K562 (cell line): ENCODE results near the gene CPNE2. TPM values are rescaled to one million over a fixed set of nuclear protein-coding genes. Genes with fewer than 3 reads are reported as not detected.

Source experiments
- ATAC-seq: fragments of 200-7000 bp; cut with Tn5 transposase; 3 replicates; pipeline ENCODE4 v1.9.1; 2020; ENCODE audit warnings: moderate library complexity
- BruUV-seq: library from RNA; stranded (reverse); fragments of 400-500 nt; replicated peaks from 2 replicates; lab custom pipeline; 2021; lab: Mats Ljungman, UMichigan
- CTCF ChIA-PET: fragments of 300-600 bp; formaldehyde crosslinking; extraction: SDS; loops from one replicate; lab custom pipeline; 2021; ENCODE audit warnings: low intra/inter-chr PET ratio; lab: Yijun Ruan, JAX
- POLR2A ChIA-PET: fragments of 300-600, 350-650 bp; sonication (Branson Sonifier 250); formaldehyde crosslinking; extraction: SDS; loops from one replicate; lab custom pipeline; 2021; ENCODE audit warnings: antibody characterized with exemption, inconsistent platforms; lab: Yijun Ruan, JAX
- DNase-seq, 4 experiments: peaks; one replicate each; pipeline versions ENCODE4 v3.0.0 to v3.0.0-alpha.2; 2011 to 2018; ENCODE audit warnings: low spot score in 3 of 4, mixed read lengths in 3 of 4; ENCODE audit errors: extremely low read depth in 1 of 4
- FAIRE-seq: peaks from 2 replicates; lab custom pipeline; 2011; peaks lifted over from hg19 to GRCh38; lab: Jason Lieb, UNC
- H2AFZ ChIP-seq: 2 replicates; pipeline ENCODE4 v1.6.0; 2011; ENCODE audit warnings: low read depth, low read length, control low read depth, inconsistent platforms
- H3K27ac ChIP-seq: fragments of 200-600 bp; 3 replicates; pipeline ENCODE4 v1.8.0; 2011; ENCODE audit warnings: low read depth, mild to moderate bottlenecking, control low read depth, inconsistent platforms, low read length, moderate library complexity, mixed read lengths; ENCODE audit errors: extremely low read depth
- H3K27me3 ChIP-seq, 2 experiments: fragments of 300-600 bp in 1 of 2; 2 replicates in 1 of 2; 3 replicates in 1 of 2; pipeline versions ENCODE4 v1.6.0 to v1.8.0; 2011; ENCODE audit warnings: inconsistent platforms in 2 of 2, low read length in 2 of 2, mild to moderate bottlenecking in 1 of 2, mixed read lengths in 1 of 2, moderate library complexity in 1 of 2; ENCODE audit not compliant: control insufficient read depth in 2 of 2, insufficient read depth in 2 of 2
- H3K36me3 ChIP-seq: fragments of 300-600 bp; 3 replicates; pipeline ENCODE4 v1.8.0; 2011; ENCODE audit warnings: mild to moderate bottlenecking, low read length, inconsistent platforms; ENCODE audit not compliant: control insufficient read depth, insufficient read depth
- H3K4me1 ChIP-seq, 2 experiments: fragments of 200-600 bp in 1 of 2; replicated peaks in 1 of 2; 2 replicates in 1 of 2; 3 replicates in 1 of 2; pipeline versions ENCODE4 v1.5.1 to v1.8.0; 2011; ENCODE audit warnings: inconsistent platforms in 2 of 2, low read length in 2 of 2, mild to moderate bottlenecking in 1 of 2, mixed read lengths in 1 of 2, moderate library complexity in 1 of 2; ENCODE audit not compliant: control insufficient read depth in 2 of 2, insufficient read depth in 2 of 2
- H3K4me2 ChIP-seq: 2 replicates; pipeline ENCODE4 v1.6.1; 2011; ENCODE audit warnings: low read length, control low read depth, inconsistent platforms, mixed read lengths; ENCODE audit not compliant: insufficient read depth
- H3K4me3 ChIP-seq: fragments of 200-600 bp; sonication (generic), shearing (Covaris generic); 2 replicates; pipeline ENCODE4 v1.5.1; 2016; ENCODE audit warnings: control low read depth, inconsistent platforms
- H3K79me2 ChIP-seq: fragments of 200-600 bp; 3 replicates; pipeline ENCODE4 v1.8.0; 2011; ENCODE audit warnings: low read length, inconsistent platforms; ENCODE audit not compliant: control insufficient read depth, insufficient read depth
- H3K9ac ChIP-seq, 2 experiments: 2 replicates each; pipeline versions ENCODE4 v1.6.0 to v1.6.1; 2011; ENCODE audit warnings: low read depth in 2 of 2, low read length in 2 of 2, control low read depth in 1 of 2, inconsistent platforms in 1 of 2, mild to moderate bottlenecking in 1 of 2, mixed read lengths in 1 of 2; ENCODE audit not compliant: insufficient read depth in 1 of 2
- H3K9me1 ChIP-seq: one replicate; pipeline ENCODE4 v1.6.0; 2011; ENCODE audit warnings: inconsistent platforms, mild to moderate bottlenecking, low read length, moderate library complexity; ENCODE audit not compliant: control insufficient read depth, insufficient read depth
- H3K9me3 ChIP-seq: replicated peaks from 2 replicates; pipeline ENCODE4 v1.5.1; 2011; ENCODE audit warnings: low read depth, low read length, inconsistent platforms; ENCODE audit not compliant: control insufficient read depth, insufficient read depth
- H4K20me1 ChIP-seq: replicated peaks from 2 replicates; pipeline ENCODE4 v1.6.1; 2011; ENCODE audit warnings: low read length, inconsistent platforms, mixed read lengths; ENCODE audit not compliant: control insufficient read depth, insufficient read depth
- CBX2 ChIP-seq: fragments of 200-600 bp; sonication (generic); IDR thresholded peaks from one replicate; pipeline ENCODE4 v1.6.1; 2012; ENCODE audit warnings: mild to moderate bottlenecking, low read length, inconsistent platforms; ENCODE audit not compliant: insufficient read depth, poor library complexity, severe bottlenecking
- JUND ChIP-seq, 2 experiments: IDR thresholded peaks; 2 replicates in 1 of 2; 3 replicates in 1 of 2; pipeline ENCODE4 v1.6.1; 2011; ENCODE audit warnings: borderline replicate concordance in 2 of 2, low read depth in 2 of 2, low read length in 2 of 2, improper control_type of control experiment in 1 of 2, missing biosample characterization in 1 of 2, missing genetic modification characterization in 1 of 2, missing genetic modification reagents in 1 of 2
- OTX1 ChIP-seq: fragments of 450-650 bp; formaldehyde crosslinking; IDR thresholded peaks from 2 replicates; pipeline ENCODE4 v1.4.0; 2022; ENCODE audit warnings: mild to moderate bottlenecking
- POU5F1 ChIP-seq: fragments of 150-350 bp; IDR thresholded peaks from 2 replicates; pipeline ENCODE4 v1.6.1; 2014; ENCODE audit warnings: borderline replicate concordance, low read length, low read depth, mild to moderate bottlenecking; ENCODE audit not compliant: partially characterized antibody
- RHOXF2B ChIP-seq: fragments of 250-450 bp; sonication (Bioruptor Pico); conservative IDR thresholded peaks from 2 replicates; pipeline ENCODE4 v1.5.1; 2021
- SIX5 ChIP-seq, 2 experiments: IDR thresholded peaks; 2 replicates each; pipeline ENCODE4 v1.6.1; 2011; ENCODE audit warnings: low read length in 2 of 2, borderline replicate concordance in 1 of 2, low read depth in 1 of 2, mild to moderate bottlenecking in 1 of 2, moderate library complexity in 1 of 2; ENCODE audit not compliant: insufficient read depth in 1 of 2
- TFE3 ChIP-seq: fragments of 450-650 bp; formaldehyde crosslinking; IDR thresholded peaks from 2 replicates; pipeline ENCODE4 v1.4.0; 2020; ENCODE audit warnings: mild to moderate bottlenecking, mixed read lengths
- ZNF140 ChIP-seq: fragments of 250-450 bp; sonication (Bioruptor Pico); IDR thresholded peaks from 2 replicates; pipeline ENCODE4 v1.8.0; 2021; ENCODE audit warnings: moderate library complexity, mild to moderate bottlenecking, inconsistent platforms
- whole genome bisulfite sequencing: fragments of 100-300 bp; shearing (Covaris generic); methylation state at CpG from one replicate; pipeline ENCODE4 v1.1.6; 2016; ENCODE audit warnings: low coverage, mixed read lengths; ENCODE audit not compliant: insufficient coverage; ENCODE audit errors: missing lambda C conversion rate; 5-methylcytosine and 5-hydroxymethylcytosine counted together
- in situ Hi-C: fragments of 300-500 bp; cut with MboI; formaldehyde crosslinking; loops from 4 replicates; pipeline ENCODE4 v1.15.0; 2018; ENCODE audit warnings: inconsistent platforms, mixed read lengths
- intact Hi-C: fragments of 100-400 bp; cut with micrococcal nuclease; formaldehyde crosslinking; loops from 2 replicates; pipeline ENCODE4 v1.14.2; 2022
- polyA plus RNA-seq, 8 experiments: library from polyadenylated mRNA; depleted of rRNA in 4 of 8; stranded (reverse) in 5 of 8; unstranded in 3 of 8; fragments of >200 nt; fragmentation: Nextera tagmentation in 2 of 8; fragmentation: Illumina TruSeq in 1 of 8; extraction: Ambion mirVana in 2 of 8; extraction: Trizol in 1 of 8; gene quantifications; 2 replicates each; pipeline versions ENCODE4 v1.2.1 to v1.2.3, GENCODE V29; 2011 to 2014; ENCODE audit warnings: inconsistent platforms in 1 of 8, missing spikeins in 1 of 8
- total RNA-seq, 7 experiments: library from RNA; depleted of rRNA in 6 of 7; stranded (reverse); fragments of >200 nt in 6 of 7; fragmentation: Illumina TruSeq in 2 of 7; extraction: Trizol in 2 of 7; gene quantifications; 2 replicates each; pipeline versions ENCODE4 v1.2.1 to v1.2.3, GENCODE V29; 2011 to 2021; ENCODE audit warnings: low replicate concordance in 1 of 7
- TF ChIP-seq, protein P1 (sequence below), 2 experiments: fragments of 450-650 bp; formaldehyde crosslinking in 1 of 2; IDR thresholded peaks; 2 replicates each; pipeline versions ENCODE4 v1.4.0 to v1.6.1; 2014 to 2020; ENCODE audit warnings: mild to moderate bottlenecking in 2 of 2, borderline replicate concordance in 1 of 2, low read depth in 1 of 2

The CPNE2 gene
- total and polyA plus RNA-seq, 9 of the 15 experiments (the other 6 are each of a cell fraction or from before 2014, with no cell fraction given): 3.0 to 13.9 (median 8.6) TPM

DNA sequence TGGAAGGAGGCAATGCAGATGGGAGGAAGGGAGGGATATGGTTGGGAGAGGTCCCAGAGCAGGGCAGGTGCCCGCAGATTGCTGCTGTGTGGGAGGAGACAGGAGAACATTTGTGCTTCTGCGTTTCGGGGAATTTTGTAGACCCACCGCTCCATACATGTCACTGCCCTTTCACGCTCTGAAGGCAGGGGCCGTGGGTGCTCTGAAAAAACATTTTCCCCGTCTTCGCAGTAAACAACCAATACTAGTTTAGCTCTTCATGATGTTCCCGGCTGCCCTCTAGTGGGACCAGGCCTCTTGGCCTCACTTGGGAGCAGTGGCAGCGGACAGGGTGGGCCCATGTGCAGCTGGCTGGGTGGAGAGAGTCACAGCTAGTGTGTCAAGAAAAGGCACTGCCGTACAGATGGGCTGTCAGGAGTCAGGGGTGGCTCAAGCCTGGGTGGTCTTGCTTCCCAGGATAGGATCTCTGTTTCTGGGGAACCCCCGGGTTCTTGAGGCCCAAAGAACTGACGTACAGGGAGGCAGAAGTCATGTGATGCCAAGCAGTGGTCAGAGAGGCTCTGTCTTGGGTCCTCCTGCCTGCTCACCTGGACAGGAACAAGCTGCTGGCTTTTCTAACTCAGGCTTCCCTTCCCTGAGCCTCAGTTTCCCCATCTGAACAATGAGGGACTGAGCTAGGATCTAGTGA lies 46.5 kb upstream of the CPNE2 start:
- Histone ChIP-seq H3K27me3 (peaks cover 3 to 40% of the 10 kb centered on the region in 2 experiments; a peak in 2 of 5 replicates), H3K36me3 (no peaks in the 10 kb centered on the region), H3K9ac (peak overlapping the region in 1 of 2 experiments; percentile 60; a peak in 1 of 4 replicates), H3K4me3 (no peak overlapping the region), H3K9me1 (no peaks in the 10 kb centered on the region), H4K20me1 (no peaks in the 10 kb centered on the region), H3K79me2 (no peaks in the 10 kb centered on the region), H3K9me3 (no peaks in the 10 kb centered on the region), H3K27ac (no peak overlapping the region), H3K4me2 (peak overlapping the region; percentile 35), H3K4me1 (no peaks in the 10 kb centered on the region; a peak in 1 of 5 replicates), H2AFZ (no peak overlapping the region; the same call in 1 of the 2 replicates)
- BruUV-seq: no TSS peak
- ATAC-seq (peak; percentile 94), DNase-seq (peak; percentile 59 to 76 (median 63)), FAIRE-seq (peak; percentile 66)
- intact Hi-C loops: loop anchor here (1.0 kb wide), 1 partner anchor 82 kb away; no protein-coding TSS in a partner anchor
- 5% methylated on average over 13 of the region's 13 CpGs for WGBS
- in situ Hi-C loops: no loop called here
- ChIA-PET CTCF (interaction anchor here (1.2 to 2.1 kb wide), 2 partner anchors 82 to 122 kb away, joined by 3 to 6 read pairs; no protein-coding TSS in a partner anchor), POLR2A (interaction anchor here (0.5 to 1.2 kb wide), 8 partner anchors 10 to 172 kb away, joined by 3 to 5 read pairs (median 4); no protein-coding TSS in a partner anchor)
- TF ChIP-seq RHOXF2B (CRISPR knock-in tag) (no peak), SIX5 (IDR thresholded peaks at IDR 0.05; ENCODE audit: borderline replicate concordance in 1 of 2, insufficient read depth in 1 of 2, low read depth in 1 of 2, low read length in 2 of 2) (no peak), OTX1 (CRISPR knock-in tag) (no peak), ZNF140 (no peak), CBX2 (no peak), POU5F1 (no peak), JUND (IDR thresholded peaks at IDR 0.05; ENCODE audit: borderline replicate concordance, low read depth, low read length) (no peak), JUND (tag; IDR thresholded peaks at IDR 0.05; ENCODE audit: borderline replicate concordance, low read depth, low read length) (no peak), TFE3 (CRISPR knock-in tag) (peak; percentile 43)
- TF ChIP-seq, protein P1, sequence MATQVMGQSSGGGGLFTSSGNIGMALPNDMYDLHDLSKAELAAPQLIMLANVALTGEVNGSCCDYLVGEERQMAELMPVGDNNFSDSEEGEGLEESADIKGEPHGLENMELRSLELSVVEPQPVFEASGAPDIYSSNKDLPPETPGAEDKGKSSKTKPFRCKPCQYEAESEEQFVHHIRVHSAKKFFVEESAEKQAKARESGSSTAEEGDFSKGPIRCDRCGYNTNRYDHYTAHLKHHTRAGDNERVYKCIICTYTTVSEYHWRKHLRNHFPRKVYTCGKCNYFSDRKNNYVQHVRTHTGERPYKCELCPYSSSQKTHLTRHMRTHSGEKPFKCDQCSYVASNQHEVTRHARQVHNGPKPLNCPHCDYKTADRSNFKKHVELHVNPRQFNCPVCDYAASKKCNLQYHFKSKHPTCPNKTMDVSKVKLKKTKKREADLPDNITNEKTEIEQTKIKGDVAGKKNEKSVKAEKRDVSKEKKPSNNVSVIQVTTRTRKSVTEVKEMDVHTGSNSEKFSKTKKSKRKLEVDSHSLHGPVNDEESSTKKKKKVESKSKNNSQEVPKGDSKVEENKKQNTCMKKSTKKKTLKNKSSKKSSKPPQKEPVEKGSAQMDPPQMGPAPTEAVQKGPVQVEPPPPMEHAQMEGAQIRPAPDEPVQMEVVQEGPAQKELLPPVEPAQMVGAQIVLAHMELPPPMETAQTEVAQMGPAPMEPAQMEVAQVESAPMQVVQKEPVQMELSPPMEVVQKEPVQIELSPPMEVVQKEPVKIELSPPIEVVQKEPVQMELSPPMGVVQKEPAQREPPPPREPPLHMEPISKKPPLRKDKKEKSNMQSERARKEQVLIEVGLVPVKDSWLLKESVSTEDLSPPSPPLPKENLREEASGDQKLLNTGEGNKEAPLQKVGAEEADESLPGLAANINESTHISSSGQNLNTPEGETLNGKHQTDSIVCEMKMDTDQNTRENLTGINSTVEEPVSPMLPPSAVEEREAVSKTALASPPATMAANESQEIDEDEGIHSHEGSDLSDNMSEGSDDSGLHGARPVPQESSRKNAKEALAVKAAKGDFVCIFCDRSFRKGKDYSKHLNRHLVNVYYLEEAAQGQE (IDR thresholded peaks at IDR 0.05; ENCODE audit: borderline replicate concordance): peak; percentile 58; the same call in 1 of the 2 replicates
- TF ChIP-seq, protein P1 (CRISPR knock-in tag; IDR thresholded peaks at IDR 0.05; ENCODE audit: low read depth): no peak
